Hepatocyte (in vitro differentiated cells): ENCODE data around the gene PLXND1. TPM values are rescaled to one million over a fixed set of nuclear protein-coding genes. Genes with fewer than 3 reads are reported as not detected.
A peak's percentile ranks its signal among the peaks of the same experiment; 100 is the strongest.

Source experiments
- DNase-seq: peaks from one replicate; pipeline ENCODE4 v3.0.0-alpha.2; 2016; ENCODE audit warnings: low spot score
- H2AFZ ChIP-seq: fragments of 200-600 bp; sonication (generic); 2 replicates; pipeline ENCODE4 v1.6.0; 2016; ENCODE audit warnings: antibody characterized with exemption, mild to moderate bottlenecking
- H3K27ac ChIP-seq: fragments of 200-600 bp; sonication (generic); 2 replicates; pipeline ENCODE4 v1.5.1; 2016; ENCODE audit warnings: mild to moderate bottlenecking
- H3K27me3 ChIP-seq: fragments of 200-600 bp; sonication (generic); 2 replicates; pipeline ENCODE4 v1.6.1; 2016
- H3K36me3 ChIP-seq: fragments of 200-600 bp; sonication (generic); replicated peaks from 2 replicates; pipeline ENCODE4 v1.5.1; 2016; ENCODE audit warnings: low read depth; ENCODE audit not compliant: insufficient read depth
- H3K4me1 ChIP-seq: fragments of 200-600 bp; sonication (generic); 2 replicates; pipeline ENCODE4 v1.5.1; 2016; ENCODE audit warnings: mild to moderate bottlenecking, moderate library complexity; ENCODE audit not compliant: insufficient read depth
- H3K4me2 ChIP-seq: fragments of 200-600 bp; sonication (generic); 2 replicates; pipeline ENCODE4 v1.6.0; 2016
- H3K4me3 ChIP-seq: fragments of 200-600 bp; sonication (generic); 2 replicates; pipeline ENCODE4 v1.5.1; 2016; ENCODE audit warnings: mild to moderate bottlenecking
- H3K79me2 ChIP-seq: fragments of 200-600 bp; sonication (generic); 2 replicates; pipeline ENCODE4 v1.6.0; 2017; ENCODE audit warnings: mild to moderate bottlenecking
- H3K9me2 ChIP-seq: fragments of 200-600 bp; sonication (generic); replicated peaks from 2 replicates; pipeline ENCODE4 v1.6.0; 2017; ENCODE audit warnings: mild to moderate bottlenecking; ENCODE audit not compliant: insufficient read depth
- H3K9me3 ChIP-seq: fragments of 200-600 bp; sonication (generic); 2 replicates; pipeline ENCODE4 v1.5.1; 2016; ENCODE audit warnings: low read depth, mild to moderate bottlenecking
- H4K20me1 ChIP-seq: fragments of 200-600 bp; sonication (generic); 2 replicates; pipeline ENCODE4 v1.6.0; 2016; ENCODE audit warnings: mild to moderate bottlenecking; ENCODE audit not compliant: insufficient read depth, poor library complexity, severe bottlenecking
- EZH2 ChIP-seq: fragments of 200-600 bp; sonication (generic); IDR thresholded peaks from 2 replicates; pipeline ENCODE4 v1.6.1; 2016; ENCODE audit warnings: antibody characterized with exemption, mild to moderate bottlenecking, borderline replicate concordance
- EZH2phosphoT487 ChIP-seq: fragments of 200-600 bp; sonication (generic); IDR thresholded peaks from one replicate; pipeline ENCODE4 v1.6.1; 2018; ENCODE audit warnings: antibody characterized with exemption, mild to moderate bottlenecking, low read depth, moderate library complexity; ENCODE audit not compliant: unreplicated experiment, severe bottlenecking
- WGBS: methylation state at CpG from one replicate; pipeline ENCODE4 v1.1.6; 2016; ENCODE audit warnings: low lambda C conversion rate; ENCODE audit errors: missing lambda C conversion rate; 5-methylcytosine and 5-hydroxymethylcytosine counted together
- polyA plus RNA-seq: library from polyadenylated mRNA; unstranded; fragments of >200 nt; fragmentation: Nextera tagmentation; extraction: Ambion mirVana; gene quantifications from 2 replicates; pipeline ENCODE4 v1.2.1, GENCODE V29; 2016
- total RNA-seq: library from RNA; depleted of rRNA; stranded (reverse); fragments of >200 nt; gene quantifications from 2 replicates; pipeline ENCODE4 v1.2.3, GENCODE V29; 2014
- TF ChIP-seq, protein P1 (sequence below): fragments of 200-600 bp; sonication (generic); IDR thresholded peaks from 2 replicates; pipeline ENCODE4 v1.5.1; 2016; ENCODE audit warnings: antibody characterized with exemption, mild to moderate bottlenecking; ENCODE audit not compliant: poor library complexity

Gene PLXND1
- total and polyA plus RNA-seq, 2 experiments from 2014 or later = 36.3 to 45.3 TPM

GRCh38 chr3:129560269-129560787 is 46.1 kb downstream of the PLXND1 start:
- H3K4me1 ChIP-seq = peaks cover 51% of the 10 kb centered on the region
- no peak overlapping the region for H3K4me3 ChIP-seq
- TF ChIP-seq, protein P1, sequence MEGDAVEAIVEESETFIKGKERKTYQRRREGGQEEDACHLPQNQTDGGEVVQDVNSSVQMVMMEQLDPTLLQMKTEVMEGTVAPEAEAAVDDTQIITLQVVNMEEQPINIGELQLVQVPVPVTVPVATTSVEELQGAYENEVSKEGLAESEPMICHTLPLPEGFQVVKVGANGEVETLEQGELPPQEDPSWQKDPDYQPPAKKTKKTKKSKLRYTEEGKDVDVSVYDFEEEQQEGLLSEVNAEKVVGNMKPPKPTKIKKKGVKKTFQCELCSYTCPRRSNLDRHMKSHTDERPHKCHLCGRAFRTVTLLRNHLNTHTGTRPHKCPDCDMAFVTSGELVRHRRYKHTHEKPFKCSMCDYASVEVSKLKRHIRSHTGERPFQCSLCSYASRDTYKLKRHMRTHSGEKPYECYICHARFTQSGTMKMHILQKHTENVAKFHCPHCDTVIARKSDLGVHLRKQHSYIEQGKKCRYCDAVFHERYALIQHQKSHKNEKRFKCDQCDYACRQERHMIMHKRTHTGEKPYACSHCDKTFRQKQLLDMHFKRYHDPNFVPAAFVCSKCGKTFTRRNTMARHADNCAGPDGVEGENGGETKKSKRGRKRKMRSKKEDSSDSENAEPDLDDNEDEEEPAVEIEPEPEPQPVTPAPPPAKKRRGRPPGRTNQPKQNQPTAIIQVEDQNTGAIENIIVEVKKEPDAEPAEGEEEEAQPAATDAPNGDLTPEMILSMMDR = no peak
- TF ChIP-seq EZH2phosphoT487 = no peak
- no peak for TF ChIP-seq EZH2
- H4K20me1 ChIP-seq = no peaks in the 10 kb centered on the region
- H3K79me2 ChIP-seq = peaks cover 6% of the 10 kb centered on the region
- WGBS = 74% methylated on average over 15 of the region's 16 CpGs
- peak; percentile 71 for DNase-seq
- H3K9me2 ChIP-seq = no peaks in the 10 kb centered on the region
- peak overlapping the region; percentile 26 for H2AFZ ChIP-seq
- no peaks in the 10 kb centered on the region for H3K27me3 ChIP-seq
- peak overlapping the region; percentile 96 for H3K27ac ChIP-seq
- no peaks in the 10 kb centered on the region for H3K36me3 ChIP-seq
- H3K9me3 ChIP-seq = no peaks in the 10 kb centered on the region
- peak overlapping the region; percentile 68 for H3K4me2 ChIP-seq

GRCh38 chr3:129559565-129560079 is 46.9 kb downstream of the PLXND1 start:
- H4K20me1 ChIP-seq = no peaks in the 10 kb centered on the region
- no peaks in the 10 kb centered on the region for H3K36me3 ChIP-seq
- no peaks in the 10 kb centered on the region for H3K9me3 ChIP-seq
- no peaks in the 10 kb centered on the region for H3K27me3 ChIP-seq
- H3K27ac ChIP-seq = peak overlapping the region; percentile 96
- no peaks in the 10 kb centered on the region for H3K9me2 ChIP-seq
- no peak for TF ChIP-seq EZH2phosphoT487
- no peak for TF ChIP-seq EZH2
- TF ChIP-seq, protein P1 = no peak
- no peak overlapping the region for H2AFZ ChIP-seq
- no peak overlapping the region for H3K4me3 ChIP-seq
- peaks cover 58% of the 10 kb centered on the region for H3K4me1 ChIP-seq
- H3K4me2 ChIP-seq = peak overlapping the region; percentile 68
- no peak for DNase-seq
- peaks cover 6% of the 10 kb centered on the region for H3K79me2 ChIP-seq
- WGBS = 93% methylated on average over 20 of the region's 20 CpGs

DNA sequence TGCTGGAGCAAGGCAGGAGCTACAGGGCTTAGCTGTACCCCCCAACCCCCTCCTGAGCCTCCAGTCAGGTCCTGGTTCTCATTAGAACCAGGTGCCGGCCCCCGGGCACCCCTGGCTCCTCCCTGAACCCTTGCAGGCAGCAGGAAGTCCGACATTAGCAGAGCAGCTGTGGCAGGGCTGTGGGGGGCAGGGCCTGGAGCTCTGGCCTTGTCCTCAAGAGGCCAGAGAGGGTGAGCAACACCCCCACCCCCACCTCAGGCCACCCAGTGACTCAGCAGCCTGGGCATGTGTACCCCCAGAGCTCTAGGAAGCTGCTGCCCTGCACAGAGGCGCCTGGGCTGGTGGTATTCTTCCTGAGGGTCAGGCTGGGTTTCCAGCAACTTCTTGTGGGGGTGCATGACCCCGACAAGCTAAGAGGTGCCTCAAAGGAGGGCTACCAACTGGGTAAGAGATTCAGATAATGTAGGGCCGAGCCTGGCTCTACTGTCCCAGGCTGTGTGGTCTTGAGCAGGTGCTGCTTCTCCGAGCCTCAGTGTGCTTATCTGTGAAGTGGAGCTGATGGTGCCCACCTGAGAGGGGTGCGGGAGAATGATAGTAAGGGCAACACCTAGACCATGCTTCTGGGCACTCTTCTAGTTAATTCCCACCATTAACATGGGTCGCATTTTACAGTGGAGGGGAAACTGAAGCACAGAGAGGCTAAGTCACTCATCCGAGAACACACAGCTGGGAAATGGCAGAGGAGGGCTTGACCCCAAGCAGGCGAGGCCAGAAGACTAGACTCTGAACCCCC is 47.5 kb downstream of the PLXND1 start:
- peaks cover 63% of the 10 kb centered on the region for H3K4me1 ChIP-seq
- no peaks in the 10 kb centered on the region for H3K9me3 ChIP-seq
- peak; percentile 68 for DNase-seq
- no peak overlapping the region for H2AFZ ChIP-seq
- H3K27me3 ChIP-seq = no peaks in the 10 kb centered on the region
- H3K36me3 ChIP-seq = no peaks in the 10 kb centered on the region
- TF ChIP-seq EZH2phosphoT487 = no peak
- no peak overlapping the region for H3K4me3 ChIP-seq
- H3K9me2 ChIP-seq = no peaks in the 10 kb centered on the region
- no peaks in the 10 kb centered on the region for H4K20me1 ChIP-seq
- H3K79me2 ChIP-seq = peaks cover 6% of the 10 kb centered on the region
- H3K27ac ChIP-seq = peak overlapping the region; percentile 96
- H3K4me2 ChIP-seq = peak overlapping the region; percentile 68
- 65% methylated on average over 11 of the region's 11 CpGs for WGBS
